HTERT RPE-1 (cell line): Measurements from ENCODE around the gene FBXO17.

Experiments used
- in situ Hi-C: fragments of 300-500 bp; cut with MboI; formaldehyde crosslinking; loops from 4 replicates; pipeline ENCODE4 v1.14.3; 2020; ENCODE audit warnings: low sequenced_read_pairs

Gene FBXO17

GRCh38 chr19:38894968-38895367, 80.6 kb downstream of the FBXO17 start:
- in situ Hi-C loops = no loop called here

GRCh38 chr19:38893341-38893771, 82.2 kb downstream of the FBXO17 start:
- in situ Hi-C loops = no loop called here

GRCh38 chr19:38892841-38893240, 82.7 kb downstream of the FBXO17 start:
- in situ Hi-C loops = no loop called here

- in situ Hi-C loops = no loop called here
Measured at GRCh38 chr19:38891771-38892170, 83.8 kb downstream of the FBXO17 start.
